KMS-11 (cell line): Measurements from ENCODE around the gene TRA2A.
"Not testable (repeated sequence)": the region's sequence is repeated elsewhere in the genome, so short reads cannot be mapped to it uniquely, and the experiment has no call there.

Source experiments
- H2AFZ ChIP-seq: fragments of 200-600 bp; sonication (generic); 2 replicates; pipeline ENCODE4 v1.6.1; 2016; ENCODE audit warnings: antibody characterized with exemption, mixed run types, low read depth
- H3K27ac ChIP-seq: fragments of 200-600 bp; sonication (generic); 2 replicates; pipeline ENCODE4 v1.6.1; 2016; ENCODE audit warnings: mild to moderate bottlenecking, mixed run types
- H3K27me3 ChIP-seq: fragments of 200-600 bp; sonication (generic); 2 replicates; pipeline ENCODE4 v1.6.1; 2017; ENCODE audit warnings: mild to moderate bottlenecking, low read depth, mixed run types, moderate library complexity; ENCODE audit not compliant: insufficient read depth
- H3K36me3 ChIP-seq: fragments of 200-600 bp; sonication (generic); 2 replicates; pipeline ENCODE4 v1.6.1; 2017; ENCODE audit warnings: mild to moderate bottlenecking, mixed run types; ENCODE audit not compliant: insufficient read depth
- H3K4me1 ChIP-seq: fragments of 200-600 bp; sonication (generic); 2 replicates; pipeline ENCODE4 v1.6.1; 2016; ENCODE audit warnings: mild to moderate bottlenecking, low read depth, mixed run types; ENCODE audit not compliant: poor library complexity, severe bottlenecking
- H3K4me2 ChIP-seq: fragments of 200-600 bp; sonication (generic); 2 replicates; pipeline ENCODE4 v1.7.0; 2016; ENCODE audit warnings: mild to moderate bottlenecking, mixed run types
- H3K4me3 ChIP-seq: fragments of 200-600 bp; sonication (generic); IDR thresholded peaks from 2 replicates; pipeline ENCODE4 v1.6.1; 2017; ENCODE audit warnings: low read depth, low read length, mixed read lengths; ENCODE audit not compliant: insufficient read depth
- H3K79me2 ChIP-seq: fragments of 200-600 bp; sonication (generic); 2 replicates; pipeline ENCODE4 v1.6.1; 2016; ENCODE audit warnings: low read depth, mixed run types; ENCODE audit not compliant: insufficient read depth
- H3K9ac ChIP-seq: fragments of 200-600 bp; sonication (generic); 2 replicates; pipeline ENCODE4 v1.6.1; 2016; ENCODE audit warnings: mild to moderate bottlenecking, mixed run types
- H4K20me1 ChIP-seq: fragments of 200-600 bp; sonication (generic); 2 replicates; pipeline ENCODE4 v1.6.1; 2016; ENCODE audit warnings: mild to moderate bottlenecking, mixed run types; ENCODE audit not compliant: insufficient read depth
- TF ChIP-seq, protein P1 (sequence below): fragments of 200-600 bp; sonication (generic); conservative IDR thresholded peaks from 2 replicates; pipeline ENCODE4 v1.6.1; 2017; ENCODE audit warnings: low read depth, mild to moderate bottlenecking, antibody characterized with exemption, low read length, moderate library complexity, mixed read lengths

TRA2A gene

DNA sequence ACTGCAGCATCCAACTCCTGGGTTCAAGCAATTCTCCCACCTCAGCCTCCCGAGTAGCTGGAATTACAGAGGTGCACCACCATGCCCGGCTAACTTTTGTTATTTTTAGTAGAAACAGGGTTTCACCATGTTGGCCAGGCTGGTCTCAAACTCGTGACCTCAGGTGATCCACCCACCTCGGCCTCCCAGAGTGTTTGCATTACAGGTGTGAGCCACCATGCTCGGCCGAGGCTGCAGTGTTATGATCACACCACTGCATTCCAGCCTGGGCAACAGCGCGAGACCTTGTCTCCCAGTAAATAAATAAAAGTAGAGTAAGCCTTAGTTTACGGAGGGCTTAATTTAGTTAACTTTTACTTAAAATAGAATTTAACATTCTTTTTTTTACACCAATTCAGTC lies 37.8 kb downstream of the TRA2A start:
- Histone ChIP-seq H2AFZ (no peak overlapping the region), H3K79me2 (no peaks in the 10 kb centered on the region), H3K4me3 (no peak overlapping the region), H3K36me3 (no peaks in the 10 kb centered on the region), H4K20me1 (no peaks in the 10 kb centered on the region), H3K27ac (no peak overlapping the region), H3K4me1 (no peaks in the 10 kb centered on the region), H3K27me3 (no peaks in the 10 kb centered on the region), H3K9ac (no peak overlapping the region), H3K4me2 (no peak overlapping the region)
- TF ChIP-seq, protein P1, sequence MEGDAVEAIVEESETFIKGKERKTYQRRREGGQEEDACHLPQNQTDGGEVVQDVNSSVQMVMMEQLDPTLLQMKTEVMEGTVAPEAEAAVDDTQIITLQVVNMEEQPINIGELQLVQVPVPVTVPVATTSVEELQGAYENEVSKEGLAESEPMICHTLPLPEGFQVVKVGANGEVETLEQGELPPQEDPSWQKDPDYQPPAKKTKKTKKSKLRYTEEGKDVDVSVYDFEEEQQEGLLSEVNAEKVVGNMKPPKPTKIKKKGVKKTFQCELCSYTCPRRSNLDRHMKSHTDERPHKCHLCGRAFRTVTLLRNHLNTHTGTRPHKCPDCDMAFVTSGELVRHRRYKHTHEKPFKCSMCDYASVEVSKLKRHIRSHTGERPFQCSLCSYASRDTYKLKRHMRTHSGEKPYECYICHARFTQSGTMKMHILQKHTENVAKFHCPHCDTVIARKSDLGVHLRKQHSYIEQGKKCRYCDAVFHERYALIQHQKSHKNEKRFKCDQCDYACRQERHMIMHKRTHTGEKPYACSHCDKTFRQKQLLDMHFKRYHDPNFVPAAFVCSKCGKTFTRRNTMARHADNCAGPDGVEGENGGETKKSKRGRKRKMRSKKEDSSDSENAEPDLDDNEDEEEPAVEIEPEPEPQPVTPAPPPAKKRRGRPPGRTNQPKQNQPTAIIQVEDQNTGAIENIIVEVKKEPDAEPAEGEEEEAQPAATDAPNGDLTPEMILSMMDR: no peak

DNA sequence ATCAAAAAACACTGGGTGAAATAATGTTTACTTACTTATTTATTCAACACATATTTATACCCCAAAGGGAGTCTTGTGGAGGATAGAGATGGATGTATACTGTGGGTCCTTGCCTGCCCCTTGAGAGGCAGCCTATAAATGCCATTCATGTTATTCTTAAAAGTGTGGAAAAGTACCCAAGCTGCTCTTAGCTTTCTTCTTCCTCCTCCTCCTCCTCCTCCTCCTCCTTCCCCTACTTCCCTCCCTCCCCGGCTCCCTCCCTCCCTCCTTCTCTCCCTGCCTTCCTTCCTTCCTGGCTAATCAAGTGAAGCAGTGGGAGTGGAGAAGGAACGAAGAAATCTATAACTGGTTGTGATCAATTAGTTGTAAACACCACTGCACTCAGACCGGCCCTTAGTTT lies 40.3 kb downstream of the TRA2A start:
- Histone ChIP-seq H3K27me3 (no peaks in the 10 kb centered on the region), H3K36me3 (no peaks in the 10 kb centered on the region), H3K9ac (no peak overlapping the region), H4K20me1 (no peaks in the 10 kb centered on the region), H3K27ac (no peak overlapping the region), H3K4me2 (no peak overlapping the region), H2AFZ (no peak overlapping the region), H3K79me2 (no peaks in the 10 kb centered on the region), H3K4me3 (no peak overlapping the region), H3K4me1 (no peaks in the 10 kb centered on the region)
- TF ChIP-seq, protein P1: no peak

DNA sequence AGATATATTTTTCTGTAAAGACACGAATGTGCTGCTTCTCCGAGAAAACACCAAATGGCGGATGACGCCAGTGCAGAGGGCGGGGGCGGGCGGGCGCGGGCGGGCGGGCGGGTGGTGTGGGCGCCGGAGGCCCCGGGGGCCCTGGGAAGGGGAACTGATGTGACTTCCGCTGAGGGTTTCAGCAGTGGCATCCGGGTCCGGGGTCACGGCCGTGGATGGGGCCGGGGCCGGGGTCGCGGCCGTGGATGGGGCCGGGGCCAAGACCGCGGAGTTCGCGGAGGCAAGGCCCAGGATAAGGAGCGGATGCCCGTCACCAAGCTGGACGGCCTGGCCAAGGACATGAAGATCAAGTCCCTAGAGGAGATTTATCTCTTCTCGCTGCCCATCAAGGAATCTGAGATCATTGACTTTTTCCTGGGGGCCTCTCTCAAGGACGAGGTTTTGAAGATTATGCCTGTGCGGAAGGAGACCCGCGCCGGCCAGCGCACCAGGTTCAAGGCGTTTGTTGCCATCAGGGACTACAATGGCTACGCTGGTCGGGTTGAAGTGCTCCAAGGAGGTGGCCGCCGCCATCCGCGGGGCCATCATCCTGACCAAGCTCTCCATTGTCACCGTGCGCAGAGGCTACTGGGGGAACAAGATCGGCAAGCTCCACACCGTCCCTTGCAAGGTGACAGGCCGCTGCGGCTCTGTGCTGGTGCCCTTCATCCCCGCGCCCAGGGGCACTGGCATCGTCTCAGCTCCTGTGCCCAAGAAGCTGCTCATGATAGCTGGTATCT lies 41.2 kb downstream of the TRA2A start:
- no peaks in the 10 kb centered on the region for H3K27me3 ChIP-seq
- H4K20me1 ChIP-seq: no peaks in the 10 kb centered on the region
- no peaks in the 10 kb centered on the region for H3K36me3 ChIP-seq
- TF ChIP-seq, protein P1: no peak
- 0 out of 2 replicates have a peak, but pooled peaks cover 4% of the 10 kb centered on the region for H3K79me2 ChIP-seq
- no peak overlapping the region for H3K4me3 ChIP-seq
- no peak overlapping the region for H3K4me2 ChIP-seq
- no peaks in the 10 kb centered on the region for H3K4me1 ChIP-seq
- H2AFZ ChIP-seq: no peak overlapping the region
- no peak overlapping the region for H3K27ac ChIP-seq
- H3K9ac ChIP-seq: no peak overlapping the region

DNA sequence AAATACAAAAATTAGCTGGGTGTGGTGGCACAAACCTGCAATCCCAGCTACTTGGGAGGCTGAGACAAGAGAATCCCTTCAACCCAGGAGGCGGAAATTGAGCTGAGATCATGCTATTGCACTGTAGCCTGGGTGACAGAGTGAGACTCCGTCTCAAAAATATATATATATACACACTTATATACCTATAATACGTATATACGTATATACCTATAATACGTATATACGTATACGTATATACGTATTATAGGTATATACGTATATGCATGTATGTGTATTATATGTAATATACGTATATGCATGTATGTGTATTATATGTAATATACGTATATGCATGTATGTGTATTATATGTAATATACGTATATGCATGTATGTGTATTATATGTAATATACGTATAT lies 43.1 kb downstream of the TRA2A start:
- not testable (repeated sequence) for H3K36me3 ChIP-seq, H4K20me1 ChIP-seq, H3K27ac ChIP-seq, H3K4me3 ChIP-seq, H3K79me2 ChIP-seq, H3K27me3 ChIP-seq, H2AFZ ChIP-seq, H3K9ac ChIP-seq, H3K4me1 ChIP-seq, H3K4me2 ChIP-seq

DNA sequence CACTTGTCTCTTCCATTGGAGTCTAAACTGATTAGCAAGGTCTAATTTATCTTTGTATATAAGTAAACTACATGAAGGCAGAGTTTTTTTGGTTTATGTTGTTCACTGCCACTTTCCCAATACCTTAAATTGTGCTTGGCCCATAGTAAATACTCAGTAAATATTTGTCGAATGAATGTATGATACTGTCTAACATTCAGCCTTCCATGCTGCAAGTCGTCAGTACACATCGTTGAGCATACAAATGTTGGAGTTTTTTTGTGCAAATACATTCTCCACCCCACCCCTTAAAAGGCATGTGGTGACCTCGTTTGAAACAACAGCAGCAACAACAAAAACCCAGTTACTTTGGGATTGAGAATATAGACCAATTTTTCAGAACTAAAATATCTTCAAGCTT lies 44.1 kb downstream of the TRA2A start:
- H3K27me3 ChIP-seq: no peaks in the 10 kb centered on the region
- H3K4me1 ChIP-seq: no peaks in the 10 kb centered on the region
- H2AFZ ChIP-seq: no peak overlapping the region
- H4K20me1 ChIP-seq: no peaks in the 10 kb centered on the region
- H3K36me3 ChIP-seq: no peaks in the 10 kb centered on the region
- H3K4me2 ChIP-seq: no peak overlapping the region
- H3K4me3 ChIP-seq: no peak overlapping the region
- no peak overlapping the region for H3K9ac ChIP-seq
- TF ChIP-seq, protein P1: no peak
- no peak overlapping the region for H3K27ac ChIP-seq
- H3K79me2 ChIP-seq: peaks cover 7% of the 10 kb centered on the region; the same call in 1 of the 2 replicates
